ENCODE data around the gene AXL. TPM values are rescaled to one million over a fixed set of nuclear protein-coding genes. Genes with fewer than 3 reads are reported as not detected.

AXL gene
- total and polyA plus RNA-seq, 2 of the 13 experiments (the other 11 are each of a cell fraction or from before 2014, with no cell fraction given): 0.71 to 5.9 TPM

DNA sequence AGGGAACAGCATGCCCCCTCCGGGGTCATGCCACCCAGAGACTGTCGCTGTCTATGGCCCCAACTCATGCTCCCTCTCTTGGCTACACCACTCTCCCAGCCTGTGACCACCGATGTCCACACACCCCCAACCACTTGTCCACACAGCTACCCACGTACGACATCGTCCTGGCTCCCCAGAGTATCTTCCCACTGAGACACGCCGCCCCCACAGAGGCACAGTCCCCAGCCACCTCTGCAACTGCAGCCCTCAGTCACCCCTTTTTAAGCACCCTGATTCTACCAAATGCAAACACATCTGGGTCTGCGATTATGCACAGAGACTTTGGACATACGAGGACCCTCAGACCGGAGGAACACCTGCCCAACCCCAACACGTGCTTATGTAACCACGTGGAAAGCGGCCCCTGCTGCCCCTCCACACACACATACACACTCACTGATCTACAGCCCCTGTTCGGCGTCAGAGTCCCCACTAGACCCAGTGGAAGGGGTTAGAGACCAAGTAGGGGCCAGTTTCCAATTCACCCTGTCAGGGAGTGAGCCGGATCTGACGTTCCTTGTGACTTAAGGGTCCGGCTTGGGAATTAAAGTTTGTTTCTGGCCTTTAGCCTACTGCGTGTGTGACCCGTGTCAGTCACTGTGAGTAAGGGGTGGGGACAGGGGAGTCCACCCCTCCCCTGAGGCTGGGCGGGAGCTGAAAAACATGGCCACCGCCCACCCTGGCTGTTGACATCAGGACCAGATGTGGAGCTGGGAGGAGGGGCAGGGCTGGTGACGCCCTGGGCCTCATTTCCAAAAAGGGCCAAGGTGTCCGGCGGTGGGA is 11.9 kb upstream of the AXL start:
- Histone ChIP-seq H3K9me3 (ENCODE audit: low read length) (no peaks in the 10 kb centered on the region), H3K4me2 (ENCODE audit: low read depth, low read length) (no peak overlapping the region), H3K27me3 (ENCODE audit: control insufficient read depth in 1 of 2, insufficient read depth in 2 of 2, low read length in 2 of 2) (no peaks in the 10 kb centered on the region), H3K79me2 (ENCODE audit: insufficient read depth, low read length) (no peaks in the 10 kb centered on the region), H4K20me1 (ENCODE audit: insufficient read depth, low read length) (no peaks in the 10 kb centered on the region), H3K36me3 (replicated peaks in 1 of 2; ENCODE audit: control insufficient read depth in 1 of 2, insufficient read depth in 2 of 2, low read length in 2 of 2) (no peaks in the 10 kb centered on the region; a peak in 2 of 5 replicates), H3K4me1 (ENCODE audit: insufficient read depth, low read length) (no peaks in the 10 kb centered on the region), H3K9ac (ENCODE audit: insufficient read depth, low read depth, low read length) (no peak overlapping the region), H2AFZ (ENCODE audit: low read length) (no peak overlapping the region), H3K27ac (ENCODE audit: extremely low read length, insufficient read depth, low read length) (no peak overlapping the region), H3K4me3 (replicated peaks in 1 of 3; ENCODE audit: insufficient read depth in 1 of 3, low read depth in 2 of 3, low read length in 3 of 3) (no peak overlapping the region)
- FAIRE-seq: no peak
- BruUV-seq (replicated peaks): no TSS peak
- POLR2A ChIA-PET: interaction anchor here (1.4 to 2.9 kb wide), 2 partner anchors 19 to 56 kb away, joined by 5 to 16 read pairs; partner anchors contain the start of gene HNRNPUL1
- no peak for DNase-seq (ENCODE audit: low spot score)
- intact Hi-C loops (cut with micrococcal nuclease; ENCODE audit: unreplicated experiment) (no loop called here), in situ Hi-C loops (cut with HindIII; ENCODE audit: extremely low pct_ligation_motif_present, low pct_unique_long_range_greater_than_20kb) (no loop called here)
- CTCF ChIA-PET (ENCODE audit: low intra/inter-chr PET ratio, low total read pairs): no interaction called here
- TF ChIP-seq ARHGAP35 (CRISPR knock-in tag; IDR thresholded peaks at IDR 0.05; ENCODE audit: borderline replicate concordance): no peak
- no peak for TF ChIP-seq PBX2 (CRISPR knock-in tag; IDR thresholded peaks at IDR 0.05)
- TF ChIP-seq MTA1 (CRISPR knock-in tag; IDR thresholded peaks at IDR 0.05; ENCODE audit: borderline replicate concordance): no peak
- TF ChIP-seq STAT6 (CRISPR knock-in tag; IDR thresholded peaks at IDR 0.05; ENCODE audit: borderline replicate concordance): no peak
- TF ChIP-seq, protein P1, sequence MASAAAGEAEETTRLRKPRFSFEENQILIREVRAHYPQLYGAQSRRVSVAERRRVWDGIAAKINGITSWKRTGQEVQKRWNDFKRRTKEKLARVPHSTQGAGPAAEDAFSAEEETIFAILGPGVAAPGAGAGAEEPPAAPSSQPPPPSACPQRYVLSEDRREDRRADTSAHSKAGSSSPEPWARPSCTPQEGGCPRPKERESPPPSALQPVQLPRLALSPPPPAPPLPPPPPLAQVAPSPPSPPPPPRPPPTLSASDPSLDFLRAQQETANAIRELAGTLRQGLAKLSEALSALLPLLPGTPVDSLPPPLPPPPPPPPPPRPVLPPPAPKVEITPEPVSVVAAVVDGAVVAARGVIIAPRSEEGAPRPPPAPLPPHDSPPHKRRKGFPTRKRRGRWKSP (CRISPR knock-in tag; IDR thresholded peaks at IDR 0.05): no peak
- TF ChIP-seq RBAK (CRISPR knock-in tag; IDR thresholded peaks at IDR 0.05): no peak
- TF ChIP-seq, protein P2, sequence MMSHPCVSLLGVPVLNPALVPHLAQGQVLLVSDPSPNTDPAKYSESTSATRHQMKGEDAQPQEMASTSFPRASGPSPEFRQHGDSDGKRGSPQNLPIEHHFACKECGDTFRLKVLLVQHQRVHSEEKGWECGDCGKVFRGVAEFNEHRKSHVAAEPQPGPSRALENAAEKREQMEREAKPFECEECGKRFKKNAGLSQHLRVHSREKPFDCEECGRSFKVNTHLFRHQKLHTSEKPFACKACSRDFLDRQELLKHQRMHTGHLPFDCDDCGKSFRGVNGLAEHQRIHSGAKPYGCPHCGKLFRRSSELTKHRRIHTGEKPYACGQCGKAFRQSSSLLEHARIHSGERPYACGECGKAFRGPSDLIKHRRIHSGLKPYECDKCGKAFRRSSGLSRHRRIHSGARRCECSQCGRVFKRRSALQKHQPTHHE (CRISPR knock-in tag; IDR thresholded peaks at IDR 0.05; ENCODE audit: borderline replicate concordance): no peak
- TF ChIP-seq DR1 (CRISPR knock-in tag; IDR thresholded peaks at IDR 0.05): no peak
- TF ChIP-seq ZNF234 (CRISPR knock-in tag; conservative IDR thresholded peaks at IDR 0.05): no peak
- no peak for TF ChIP-seq ZNF816 (CRISPR knock-in tag; IDR thresholded peaks at IDR 0.05; ENCODE audit: borderline replicate concordance)
- no peak for TF ChIP-seq ETV5 (CRISPR knock-in tag; IDR thresholded peaks at IDR 0.05; ENCODE audit: borderline replicate concordance)
- no peak for TF ChIP-seq AGO1 (IDR thresholded peaks at IDR 0.05; ENCODE audit: low read depth, low read length, poor library complexity, severe bottlenecking)
- TF ChIP-seq ZBTB8A (CRISPR knock-in tag; IDR thresholded peaks at IDR 0.05; ENCODE audit: borderline replicate concordance, low read depth): no peak
- no peak for ATAC-seq
- WGBS (ENCODE audit: low lambda C conversion rate): 86% methylated on average over 23 of the region's 26 CpGs

Measured in HepG2 (cell line).